Fibroblast of skin of right quadriceps (primary cell): ENCODE results near the gene NCKAP5.

ENCODE experiments used
- DNase-seq: peaks from one replicate; pipeline ENCODE4 v3.0.0-alpha.2; 2013

The NCKAP5 gene

GRCh38 chr2:133175926-133176325, 392.3 kb downstream of the NCKAP5 start:
- DNase-seq = no peak

GRCh38 chr2:133173224-133173623, 395.0 kb downstream of the NCKAP5 start:
- no peak for DNase-seq

GRCh38 chr2:133171393-133172004, 396.8 kb downstream of the NCKAP5 start:
- DNase-seq = peak; percentile 62

GRCh38 chr2:133169274-133169912, 398.9 kb downstream of the NCKAP5 start:
- no peak for DNase-seq

- DNase-seq = no peak
Measured at GRCh38 chr2:133167990-133168389, 400.3 kb downstream of the NCKAP5 start.

GRCh38 chr2:133167223-133167622, 401.0 kb downstream of the NCKAP5 start:
- no peak for DNase-seq

- DNase-seq = peak; percentile 44
Measured at GRCh38 chr2:133166031-133166430, 402.2 kb downstream of the NCKAP5 start.

GRCh38 chr2:133163111-133163510, 405.2 kb downstream of the NCKAP5 start:
- DNase-seq = no peak

- DNase-seq = no peak
Measured at GRCh38 chr2:133158442-133158841, 409.8 kb downstream of the NCKAP5 start.

- DNase-seq = no peak
Measured at GRCh38 chr2:133158024-133158423, 410.2 kb downstream of the NCKAP5 start.

- DNase-seq = no peak
Measured at GRCh38 chr2:133157141-133157540, 411.1 kb downstream of the NCKAP5 start.

- DNase-seq = no peak
Measured at GRCh38 chr2:133152801-133153200, 415.5 kb downstream of the NCKAP5 start.

GRCh38 chr2:133148187-133148586, 420.1 kb downstream of the NCKAP5 start:
- no peak for DNase-seq

- DNase-seq = peak; percentile 50
Measured at GRCh38 chr2:133146893-133147292, 421.4 kb downstream of the NCKAP5 start.

GRCh38 chr2:133143645-133144044, 424.6 kb downstream of the NCKAP5 start:
- no peak for DNase-seq

GRCh38 chr2:133142087-133142486, 426.2 kb downstream of the NCKAP5 start:
- no peak for DNase-seq

GRCh38 chr2:133140620-133141019, 427.6 kb downstream of the NCKAP5 start:
- no peak for DNase-seq

- no peak for DNase-seq
Measured at GRCh38 chr2:133139847-133140533, 428.3 kb downstream of the NCKAP5 start.

- no peak for DNase-seq
Measured at GRCh38 chr2:133138693-133139092, 429.6 kb downstream of the NCKAP5 start.

- DNase-seq = no peak
Measured at GRCh38 chr2:133135035-133135654, 433.1 kb downstream of the NCKAP5 start.

- DNase-seq = peak; percentile 14
Measured at GRCh38 chr2:133130548-133131246, 437.6 kb downstream of the NCKAP5 start.

GRCh38 chr2:133124446-133124845, 443.8 kb downstream of the NCKAP5 start:
- DNase-seq = no peak

- no peak for DNase-seq
Measured at GRCh38 chr2:133123904-133124303, 444.4 kb downstream of the NCKAP5 start.
